Stimulated activated CD4-positive, alpha-beta T cell treated with anti-CD3 and anti-CD28 coated beads, Interleukin-2, amount 100 ng/mL, for 4 hours (primary cell): Measurements from ENCODE around the gene HSPA8.
A peak's percentile ranks its signal among the peaks of the same experiment; 100 is the strongest.
"Not testable (repeated sequence)": the region's sequence is repeated elsewhere in the genome, so short reads cannot be mapped to it uniquely, and the experiment has no call there.

Experiments
- DNase-seq: peaks from one replicate; pipeline ENCODE4 v3.0.0-alpha.2; 2020; ENCODE audit warnings: low read depth

Gene HSPA8

DNA sequence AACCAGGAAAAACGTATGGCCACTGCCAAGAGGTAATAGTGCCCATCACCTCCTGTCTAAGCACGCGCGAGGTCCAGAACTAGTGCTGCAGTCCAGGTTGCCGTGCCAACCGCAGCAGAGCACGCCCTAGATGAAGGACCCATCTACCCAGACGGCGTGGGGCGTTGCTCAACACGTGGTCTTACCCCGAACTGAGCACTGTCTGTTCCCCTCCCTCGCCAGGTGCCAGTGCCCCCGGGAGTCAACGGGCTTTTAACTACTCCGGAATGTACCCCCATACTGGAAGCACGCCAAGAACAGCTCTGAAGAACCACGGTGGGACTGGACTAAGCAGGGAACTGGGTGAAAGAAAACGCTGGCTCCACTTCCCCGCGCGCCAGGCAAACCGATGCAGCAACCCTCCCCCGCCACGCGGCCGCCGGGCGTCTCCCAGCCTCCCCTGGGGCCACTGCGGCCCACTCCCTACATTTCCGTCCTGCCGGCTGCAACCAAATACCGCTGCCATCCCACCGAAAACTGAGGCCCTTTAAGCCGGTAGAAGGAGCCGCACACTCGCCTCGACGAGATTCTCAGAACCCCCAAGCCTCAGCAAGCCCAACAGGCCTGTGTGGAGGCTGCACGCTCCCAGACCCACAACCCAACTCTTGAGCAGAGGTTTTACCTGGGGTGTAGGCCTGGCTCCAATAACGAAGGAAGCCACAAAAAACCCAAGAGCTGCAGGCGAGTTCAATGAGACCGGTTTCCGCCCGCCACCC lies at the start of gene HSPA8:
HSPA8 (minus strand) TSS at position 734 of the 755 bp plus-strand sequence. CDS start 812 bp downstream, outside the sequence.
- DNase-seq, result peak; percentile 57

- no peak for DNase-seq
Observed at GRCh38 chr11:123111465-123111864, 49.5 kb upstream of the HSPA8 start.

DNA sequence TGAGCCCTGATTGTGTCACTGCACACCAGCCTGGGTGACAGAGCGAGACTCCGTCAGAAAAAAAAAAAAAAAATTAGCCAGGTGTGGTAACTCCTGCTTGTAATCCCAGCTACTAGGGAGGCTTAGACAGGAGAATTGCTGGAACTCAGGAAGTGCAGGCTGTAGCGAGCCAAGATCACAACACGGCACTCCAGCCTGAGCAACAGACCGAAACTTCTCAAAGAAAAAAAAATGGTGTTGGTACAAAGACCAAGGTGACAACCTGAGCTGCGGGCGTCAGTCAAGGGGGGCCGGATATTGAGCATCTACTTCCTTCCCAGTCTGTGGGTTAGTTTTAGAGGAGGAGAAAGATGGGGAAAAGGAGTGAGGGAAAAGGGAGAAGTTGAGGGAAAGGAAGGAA lies 48.5 kb upstream of the HSPA8 start:
- no peak for DNase-seq

- no peak for DNase-seq
Observed at GRCh38 chr11:123107945-123108495, 46.1 kb upstream of the HSPA8 start.

GRCh38 chr11:123104697-123105096 lies 42.8 kb upstream of the HSPA8 start:
- no peak for DNase-seq

GRCh38 chr11:123103326-123103980 lies 41.5 kb upstream of the HSPA8 start:
- DNase-seq, result peak; percentile 9

GRCh38 chr11:123100379-123101085 lies 38.6 kb upstream of the HSPA8 start:
- no peak for DNase-seq

DNA sequence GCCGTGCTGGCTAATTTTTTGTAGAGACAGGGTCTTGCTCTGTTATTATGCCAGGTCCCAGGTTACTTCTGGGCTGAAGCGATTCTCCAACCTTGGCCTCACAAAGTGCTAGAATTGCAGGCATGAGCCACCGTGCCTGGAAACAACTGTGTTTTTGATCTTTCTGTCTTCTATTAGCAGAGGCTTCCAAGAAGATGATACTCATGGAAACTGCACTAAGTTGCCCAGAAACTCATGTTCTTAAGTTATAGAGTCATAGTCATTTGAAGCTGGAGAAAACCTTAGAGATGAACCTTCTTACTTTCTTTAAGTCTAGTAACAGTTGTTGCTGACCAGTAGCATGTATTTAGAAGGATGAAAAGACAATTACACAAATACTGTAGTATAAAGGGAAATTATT lies 37.1 kb upstream of the HSPA8 start:
- DNase-seq, result no peak

DNA sequence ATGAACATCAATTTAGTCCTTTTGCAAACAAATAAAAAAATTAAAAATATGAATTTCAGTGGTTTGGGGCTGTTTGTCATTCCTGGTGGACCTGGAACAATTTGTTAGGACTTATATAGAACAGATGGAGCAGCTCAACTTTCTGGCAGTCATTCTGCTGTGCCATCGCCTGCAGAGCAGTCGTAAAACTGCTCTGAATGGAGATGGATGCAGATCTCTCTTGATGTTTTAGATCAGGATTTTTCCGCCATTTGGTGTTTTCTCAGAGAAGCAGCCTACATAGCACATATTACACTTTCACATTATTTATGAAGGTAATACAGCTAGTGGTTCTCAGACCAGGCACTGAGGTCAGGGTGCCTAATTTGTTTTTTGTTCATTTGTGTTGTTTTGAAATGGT lies 31.8 kb upstream of the HSPA8 start:
- DNase-seq, result no peak

DNA sequence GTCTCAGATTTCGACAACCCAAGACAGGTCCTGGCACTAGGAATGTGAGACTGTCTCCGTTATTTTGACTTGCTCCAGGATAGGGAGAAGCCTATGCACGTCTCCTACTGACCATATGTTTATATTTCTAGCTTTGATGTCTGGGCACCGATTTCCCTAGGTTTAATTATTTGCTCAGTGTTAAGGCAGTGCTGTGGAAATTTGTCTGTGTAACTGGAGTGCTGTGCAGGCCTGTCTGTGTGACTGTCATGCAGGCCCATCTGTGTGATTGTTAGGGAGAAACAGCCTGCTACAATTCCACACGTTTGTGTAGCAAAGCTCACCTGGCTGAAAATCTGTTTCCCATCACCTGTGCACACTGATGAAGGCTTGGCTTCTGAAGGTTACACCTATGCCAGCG lies 29.6 kb upstream of the HSPA8 start:
- DNase-seq, result no peak

DNA sequence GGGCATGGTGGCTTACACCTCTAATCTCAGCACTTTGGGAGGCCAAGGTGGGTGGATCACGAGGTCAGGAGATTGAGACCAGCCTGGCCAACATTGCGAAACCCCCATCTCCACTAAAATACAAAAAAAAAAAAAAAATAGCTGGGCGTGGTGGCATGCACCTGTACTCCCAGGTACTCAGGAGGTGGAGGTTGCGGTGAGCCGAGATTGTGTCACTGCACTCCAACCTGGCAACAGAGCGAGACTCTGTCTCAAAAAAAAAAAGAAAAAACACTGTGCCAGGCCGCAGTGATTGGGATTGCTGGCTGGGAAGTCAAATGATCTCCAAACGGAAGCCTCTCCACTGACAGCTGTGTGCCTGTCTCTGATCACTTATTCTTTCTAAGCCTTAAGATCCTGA lies 28.2 kb upstream of the HSPA8 start:
- DNase-seq, result not testable (repeated sequence)

DNA sequence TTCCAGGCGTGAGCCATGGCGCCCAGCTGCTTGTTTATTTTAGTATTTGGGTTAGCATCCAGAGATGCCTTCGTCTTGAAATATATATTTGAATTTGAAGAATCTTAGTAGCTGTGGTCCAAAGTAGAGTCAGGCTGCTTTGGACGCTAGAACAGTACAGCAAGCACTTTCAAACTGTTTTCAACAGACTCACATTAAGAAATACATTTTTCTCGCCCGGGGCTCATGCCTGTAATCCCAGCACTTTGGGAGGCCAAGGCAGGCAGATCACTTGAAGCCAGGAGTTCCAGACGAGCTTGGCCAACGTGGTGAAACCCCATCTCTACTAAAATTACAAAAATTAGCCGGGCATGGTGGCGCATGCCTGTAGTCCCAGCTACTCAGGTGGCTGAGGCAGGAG lies 27.0 kb upstream of the HSPA8 start:
- DNase-seq, result not testable (repeated sequence)

DNA sequence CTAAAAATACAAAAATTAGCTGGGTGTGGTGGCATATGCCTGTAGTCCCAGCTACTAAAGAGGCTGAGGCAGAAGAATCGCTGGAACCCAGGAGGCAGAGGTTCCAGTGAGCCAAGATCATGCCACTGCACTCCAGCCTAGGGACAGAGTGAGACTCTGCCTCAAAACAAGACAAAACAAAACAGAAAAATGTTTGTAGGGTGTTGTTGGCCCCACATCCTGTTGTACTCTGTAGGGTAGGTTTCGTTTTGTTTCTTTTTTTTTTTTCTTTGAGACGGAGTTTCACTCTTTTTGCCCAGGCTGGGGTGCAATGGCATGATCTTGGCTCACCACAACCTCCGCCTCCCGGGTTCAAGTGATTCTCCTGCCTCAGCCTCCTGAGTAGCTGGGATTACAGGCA lies 25.7 kb upstream of the HSPA8 start:
- not testable (repeated sequence) for DNase-seq

DNA sequence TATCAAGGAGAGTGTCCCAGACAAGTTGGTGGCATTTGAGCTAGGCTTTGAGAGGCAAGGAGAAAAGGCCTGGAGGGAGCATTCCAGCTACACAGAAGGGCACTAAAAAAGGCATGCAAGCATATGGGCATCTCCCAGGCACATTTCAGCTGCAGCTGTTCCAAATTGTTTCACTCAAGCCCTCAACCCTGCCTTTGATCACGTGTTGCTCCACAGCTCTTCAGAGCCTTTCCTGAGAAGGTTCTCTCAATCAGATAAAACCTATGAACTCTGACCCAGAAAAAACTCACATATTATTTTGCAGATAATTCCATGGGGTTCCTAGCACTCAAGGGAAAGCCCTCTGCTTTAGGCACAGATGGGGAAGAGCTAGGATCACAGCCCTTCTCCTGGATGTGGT lies 24.4 kb upstream of the HSPA8 start:
- no peak for DNase-seq

- DNase-seq, result no peak
Observed at GRCh38 chr11:123085497-123085896, 23.6 kb upstream of the HSPA8 start.

DNA sequence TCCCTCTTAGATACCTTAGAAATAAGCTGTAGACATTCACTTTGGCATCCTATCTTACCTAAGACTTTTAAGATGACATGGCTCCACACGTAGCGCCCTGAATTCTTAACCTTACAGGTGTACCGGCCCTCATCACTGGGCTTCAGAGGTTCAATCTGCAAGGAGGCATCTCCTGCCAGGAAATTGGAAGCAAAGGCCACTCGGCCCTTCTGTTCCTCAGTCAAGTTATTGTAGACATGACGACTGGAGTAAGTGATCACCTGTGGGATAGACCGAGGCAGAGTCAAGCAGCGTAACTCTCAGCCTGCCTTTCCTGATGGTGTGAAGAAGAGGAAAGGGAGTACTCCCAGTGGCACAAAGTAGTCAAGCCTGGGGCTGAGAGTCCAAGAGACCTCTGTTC lies 22.5 kb upstream of the HSPA8 start:
- no peak for DNase-seq

DNA sequence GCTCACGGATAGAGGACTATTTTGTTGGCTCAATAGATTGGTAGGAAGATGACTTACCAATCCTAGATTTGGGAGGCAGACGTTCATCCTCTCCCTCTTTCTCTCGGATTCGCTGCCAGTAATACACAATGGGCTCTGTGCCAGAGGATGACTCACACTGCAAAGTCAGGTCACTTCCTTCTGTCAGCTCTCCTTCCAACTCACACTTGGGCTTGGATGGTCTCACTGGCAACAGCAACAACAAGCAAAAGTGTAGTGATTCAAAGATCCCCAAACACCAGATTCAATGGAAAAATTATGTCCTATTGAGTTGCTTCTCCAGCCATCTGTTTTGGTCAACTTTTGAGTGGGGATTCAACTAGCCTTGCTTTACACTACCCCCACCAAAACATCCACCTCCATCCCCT lies 21.7 kb upstream of the HSPA8 start:
- peak; percentile 62 for DNase-seq

- DNase-seq, result no peak
Observed at GRCh38 chr11:123082977-123083376, 21.0 kb upstream of the HSPA8 start.

DNA sequence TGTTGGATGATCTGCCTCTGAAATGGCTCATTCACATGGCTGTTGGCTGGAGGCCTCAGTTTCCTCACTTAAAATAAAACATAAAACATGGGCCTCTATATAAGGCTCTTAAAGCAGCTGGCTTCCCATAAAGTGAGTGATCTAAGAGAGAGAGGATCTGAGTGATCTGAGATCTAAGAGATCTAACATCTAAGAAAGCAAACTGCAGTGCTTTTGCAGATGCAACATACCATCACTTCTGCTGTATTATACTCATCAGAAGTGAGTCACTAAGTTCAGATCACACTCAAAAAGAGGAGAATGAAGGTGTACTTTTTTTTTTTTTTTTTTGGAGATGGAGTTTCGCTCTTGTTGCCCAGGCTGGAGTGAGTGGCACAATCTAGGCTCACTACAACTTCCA lies 18.1 kb upstream of the HSPA8 start:
- no peak for DNase-seq

GRCh38 chr11:123076484-123076883 lies 14.5 kb upstream of the HSPA8 start:
- DNase-seq, result no peak

DNA sequence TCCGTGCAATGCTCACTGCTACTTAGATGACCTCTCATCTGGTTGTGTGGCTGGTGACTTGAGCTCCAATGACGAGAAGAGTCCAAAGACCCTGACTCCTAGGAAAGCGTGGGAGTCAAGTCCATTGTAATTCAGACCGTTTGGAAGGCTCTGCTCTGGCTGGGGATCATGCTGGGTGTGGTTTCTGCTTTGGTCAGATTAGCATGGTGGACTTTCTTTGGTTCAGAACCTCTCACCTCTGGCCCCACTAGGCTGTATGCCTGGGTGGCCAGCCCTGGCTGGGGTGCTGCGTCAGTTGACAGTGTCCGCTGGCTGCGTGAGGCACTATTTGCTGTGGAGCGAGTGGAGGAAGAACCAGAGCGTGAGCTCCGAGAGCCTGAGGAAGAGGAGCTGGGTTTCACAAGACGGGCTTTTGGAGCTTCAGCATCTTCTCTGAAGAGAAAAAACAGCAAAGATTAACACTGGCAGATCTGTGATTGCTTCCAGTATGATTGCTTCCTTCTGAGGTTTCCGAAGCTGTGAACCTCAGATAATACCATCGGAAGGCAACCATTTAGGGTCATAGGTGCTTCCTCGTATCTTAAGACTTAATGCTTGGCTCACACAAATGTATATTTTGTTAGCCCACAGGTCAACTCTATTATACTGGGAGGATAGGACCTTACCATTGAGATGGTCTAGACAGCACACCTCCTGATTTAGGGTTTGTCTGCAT lies 11.6 kb upstream of the HSPA8 start:
- DNase-seq, result no peak

DNA sequence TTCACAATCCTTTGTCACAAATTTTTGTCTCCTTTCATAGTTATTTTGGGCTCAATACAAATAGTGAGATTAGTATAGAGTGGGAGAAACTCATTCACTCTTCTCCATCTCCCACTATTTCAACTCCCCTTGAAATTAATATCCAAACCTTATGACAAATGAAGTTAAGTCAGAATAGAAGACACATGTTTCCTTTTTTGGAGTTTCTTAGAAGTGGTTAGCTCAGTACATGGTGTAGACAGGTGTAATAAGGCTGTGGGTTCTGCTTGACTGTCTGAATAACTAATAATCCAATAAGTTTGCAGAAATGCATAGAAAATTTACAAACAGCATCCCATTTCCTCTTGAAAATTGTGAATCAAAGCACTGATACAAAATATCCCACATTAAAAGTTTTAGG lies 10.8 kb upstream of the HSPA8 start:
- no peak for DNase-seq
